KG1 (cell line): Measurements from ENCODE around the gene CCNYL1.
"Not testable (repeated sequence)": the region's sequence is repeated elsewhere in the genome, so short reads cannot be mapped to it uniquely, and the experiment has no call there.

Experiments used
- DNase-seq: peaks from one replicate; lab custom pipeline; 2025; lab: John Stamatoyannopoulos, UW

Gene CCNYL1

GRCh38 chr2:207697411-207697810, 14.0 kb upstream of the CCNYL1 start:
- DNase-seq: no peak

GRCh38 chr2:207698301-207698700, 13.1 kb upstream of the CCNYL1 start:
- DNase-seq: no peak

GRCh38 chr2:207704078-207704477, 7.4 kb upstream of the CCNYL1 start:
- no peak for DNase-seq

GRCh38 chr2:207704671-207705070, 6.8 kb upstream of the CCNYL1 start:
- no peak for DNase-seq

GRCh38 chr2:207706936-207707860, 4.2 kb upstream of the CCNYL1 start:
- DNase-seq: no peak

GRCh38 chr2:207711750-207712530, 500 bp downstream of the CCNYL1 start:
- no peak for DNase-seq

- no peak for DNase-seq
Measured at GRCh38 chr2:207716056-207716455, 4.6 kb downstream of the CCNYL1 start.

- no peak for DNase-seq
Measured at GRCh38 chr2:207718521-207718920, 7.1 kb downstream of the CCNYL1 start.

- no peak for DNase-seq
Measured at GRCh38 chr2:207719008-207719407, 7.6 kb downstream of the CCNYL1 start.

- not testable (repeated sequence) for DNase-seq
Measured at GRCh38 chr2:207719655-207720054, 8.2 kb downstream of the CCNYL1 start.

GRCh38 chr2:207720517-207721187, 9.2 kb downstream of the CCNYL1 start:
- DNase-seq: no peak

- DNase-seq: no peak
Measured at GRCh38 chr2:207722773-207723424, 11.5 kb downstream of the CCNYL1 start.

- not testable (repeated sequence) for DNase-seq
Measured at GRCh38 chr2:207723425-207723787, 12.0 kb downstream of the CCNYL1 start.

GRCh38 chr2:207724113-207724512, 12.7 kb downstream of the CCNYL1 start:
- no peak for DNase-seq

GRCh38 chr2:207725873-207726578, 14.6 kb downstream of the CCNYL1 start:
- DNase-seq: no peak

GRCh38 chr2:207727261-207727660, 15.8 kb downstream of the CCNYL1 start:
- no peak for DNase-seq

GRCh38 chr2:207729465-207729998, 18.1 kb downstream of the CCNYL1 start:
- DNase-seq: no peak

- no peak for DNase-seq
Measured at GRCh38 chr2:207731138-207731537, 19.7 kb downstream of the CCNYL1 start.

- no peak for DNase-seq
Measured at GRCh38 chr2:207733597-207734240, 22.3 kb downstream of the CCNYL1 start.

GRCh38 chr2:207734264-207734635, 22.8 kb downstream of the CCNYL1 start:
- DNase-seq: no peak
